NOMO-1 treated with dmso at 0.1 percent for 144 hours (cell line): ENCODE measurements around the gene SMC6.

Experiments
- DNase-seq: peaks from one replicate; lab custom pipeline; 2025; ENCODE audit not compliant: unreplicated experiment; lab: John Stamatoyannopoulos, UW

Gene SMC6

DNA sequence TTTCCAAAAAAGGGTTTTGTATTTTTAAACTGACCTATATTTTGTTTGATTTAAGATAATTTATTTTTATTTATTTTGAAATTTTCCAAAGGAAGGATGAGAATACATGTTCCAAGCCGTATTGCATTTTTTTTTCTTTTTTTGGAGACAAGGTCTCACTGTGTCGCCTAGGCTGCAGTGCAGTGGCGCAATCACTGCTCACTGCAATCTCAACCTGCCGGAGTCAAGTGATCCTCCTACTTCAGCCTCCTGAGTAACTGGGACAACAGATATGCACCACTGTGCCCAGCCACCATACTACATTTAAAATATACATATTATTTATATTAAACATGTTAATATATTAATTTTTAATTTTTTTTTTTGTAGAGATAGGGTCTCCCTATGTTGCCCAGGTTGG is 15.3 kb upstream of the SMC6 start:
- DNase-seq, result no peak

DNA sequence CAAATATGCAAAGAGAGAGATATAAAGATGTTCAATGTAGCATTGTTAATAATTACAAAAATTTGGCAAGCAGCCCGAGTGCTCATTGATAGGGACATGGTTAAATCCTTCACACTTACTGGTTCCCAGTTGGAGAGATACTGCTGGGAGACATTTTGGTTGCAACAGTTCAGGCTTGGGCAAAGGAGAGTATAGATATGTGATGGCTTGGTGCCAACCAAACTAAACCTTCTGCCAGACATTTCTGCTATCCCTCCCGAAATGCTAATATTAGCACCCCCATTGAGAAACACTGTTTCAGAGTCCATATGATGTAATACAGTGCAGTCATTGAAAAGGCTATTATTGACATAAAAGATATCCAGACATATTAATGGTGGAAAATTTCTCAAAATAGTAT is 11.8 kb upstream of the SMC6 start:
- no peak for DNase-seq

DNA sequence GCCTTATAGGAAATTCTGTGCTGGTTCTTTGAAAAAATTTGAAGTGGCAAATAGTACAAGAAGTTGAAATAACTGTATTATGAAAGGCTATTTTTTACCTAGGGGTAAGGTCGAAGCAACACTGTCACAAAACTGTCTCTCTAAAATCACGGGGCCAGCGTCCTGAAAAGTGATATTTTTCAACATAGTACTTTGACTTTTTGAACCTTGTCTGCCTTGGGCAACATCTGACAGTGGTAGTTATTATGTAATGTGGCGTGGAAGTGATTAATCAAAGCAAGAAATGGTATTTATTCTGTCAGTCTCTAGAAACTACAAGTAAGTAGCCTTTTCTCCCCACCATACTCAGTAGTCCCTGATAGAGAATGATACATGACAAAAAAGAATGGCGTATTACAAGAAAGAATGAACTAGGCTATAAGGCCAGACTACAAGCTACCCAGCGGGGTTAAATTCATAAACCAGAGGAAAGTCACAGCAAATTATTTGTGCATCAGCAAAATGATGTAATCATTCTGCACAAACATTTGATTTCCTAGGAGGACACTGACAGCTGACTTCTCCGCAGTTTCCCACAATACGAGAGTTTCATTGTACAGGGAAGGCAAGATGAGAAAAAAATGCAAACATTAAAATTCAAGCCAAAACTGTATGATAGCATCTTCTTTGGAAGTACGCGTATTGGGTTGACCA is 10.2 kb upstream of the SMC6 start:
- no peak for DNase-seq

DNA sequence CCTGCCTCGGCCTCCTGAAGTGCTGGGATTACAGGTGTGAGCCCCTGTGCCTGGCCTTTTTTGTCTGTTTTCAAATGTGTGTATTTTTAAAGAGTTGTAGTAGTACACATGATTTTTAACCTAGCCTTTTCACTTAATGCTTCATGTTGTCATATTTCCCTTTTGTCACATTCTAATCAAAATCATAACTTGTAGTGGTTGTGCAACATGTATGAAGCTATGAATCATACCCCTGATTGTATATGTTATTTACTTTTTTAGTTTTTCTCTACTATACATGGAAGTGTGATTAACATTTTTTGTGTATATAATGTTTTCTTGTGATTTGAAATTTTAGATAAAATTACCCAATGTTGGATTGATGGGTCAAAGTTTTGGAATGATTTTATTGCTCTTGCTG is 8.8 kb upstream of the SMC6 start:
- no peak for DNase-seq

DNA sequence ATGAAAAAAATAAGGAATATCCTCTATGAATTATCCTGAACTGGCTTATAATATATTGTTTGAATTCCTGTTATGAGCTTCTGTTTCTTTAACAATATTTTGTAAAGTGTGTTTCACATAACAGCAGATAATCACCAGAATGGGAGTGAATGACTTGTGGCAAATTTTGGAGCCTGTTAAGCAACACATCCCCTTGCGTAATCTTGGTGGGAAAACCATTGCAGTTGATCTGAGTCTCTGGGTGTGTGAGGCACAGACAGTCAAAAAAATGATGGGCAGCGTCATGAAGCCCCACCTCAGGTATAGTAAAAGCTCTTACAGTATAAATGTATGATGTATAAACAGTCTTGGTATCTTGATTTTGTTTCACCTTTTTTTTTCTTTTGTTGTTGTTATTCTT is 6.2 kb upstream of the SMC6 start:
- peak; percentile 32 for DNase-seq

DNA sequence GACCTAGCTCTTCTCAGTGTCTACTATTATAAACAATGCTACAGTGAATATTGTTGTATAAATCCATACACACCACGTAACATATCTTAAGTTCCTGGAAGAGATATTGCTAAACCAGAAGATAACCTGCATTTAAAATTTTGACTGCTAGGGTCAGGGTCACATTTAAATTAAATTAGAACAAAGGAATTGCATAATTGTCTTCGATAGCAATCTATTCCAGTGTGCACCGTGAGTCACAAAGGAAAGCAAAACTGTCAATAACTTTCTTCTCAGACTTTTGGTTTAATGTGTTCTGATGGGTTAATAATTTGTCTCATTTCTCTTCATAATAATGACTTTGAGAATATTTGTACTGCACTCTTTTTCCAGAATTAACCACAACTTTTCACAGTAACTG is 4.5 kb upstream of the SMC6 start:
- no peak for DNase-seq

DNA sequence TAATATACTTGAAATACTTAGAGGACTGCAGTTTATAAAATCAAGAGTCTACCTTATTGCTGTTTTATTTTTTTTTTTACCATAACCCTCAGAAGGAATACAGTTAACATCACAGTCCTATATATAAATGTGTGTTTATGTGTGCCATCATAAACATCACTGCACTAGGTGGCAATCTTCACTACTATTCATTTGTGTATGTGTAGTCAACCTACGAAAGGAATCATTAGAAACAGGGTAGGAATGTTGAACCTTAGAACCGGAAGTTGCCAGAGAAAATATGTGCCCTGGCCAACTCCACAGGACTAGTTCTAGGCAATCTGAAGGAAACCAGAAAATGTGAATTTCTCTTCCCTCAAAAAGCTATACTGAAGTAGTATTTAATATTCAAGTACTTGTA is 3.7 kb upstream of the SMC6 start:
- no peak for DNase-seq

DNA sequence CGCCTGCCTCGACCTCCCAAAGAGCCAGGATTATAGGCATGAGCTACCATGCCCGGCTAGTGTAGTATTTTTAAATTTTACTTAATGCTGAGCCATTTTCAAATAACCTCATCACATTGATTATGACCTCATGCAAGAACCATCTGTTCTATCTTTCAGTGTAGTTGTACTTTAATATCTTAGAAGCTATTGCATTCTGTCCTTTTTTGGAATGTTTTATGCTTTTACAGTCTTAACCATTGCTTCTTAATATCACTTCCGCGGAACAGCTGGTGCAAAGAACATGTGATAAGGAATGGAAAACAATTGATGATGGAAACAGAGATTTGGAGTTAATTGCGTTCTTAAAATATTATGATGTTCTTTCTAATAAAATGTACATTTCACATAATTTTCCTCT is 3.1 kb upstream of the SMC6 start:
- DNase-seq, result no peak

DNA sequence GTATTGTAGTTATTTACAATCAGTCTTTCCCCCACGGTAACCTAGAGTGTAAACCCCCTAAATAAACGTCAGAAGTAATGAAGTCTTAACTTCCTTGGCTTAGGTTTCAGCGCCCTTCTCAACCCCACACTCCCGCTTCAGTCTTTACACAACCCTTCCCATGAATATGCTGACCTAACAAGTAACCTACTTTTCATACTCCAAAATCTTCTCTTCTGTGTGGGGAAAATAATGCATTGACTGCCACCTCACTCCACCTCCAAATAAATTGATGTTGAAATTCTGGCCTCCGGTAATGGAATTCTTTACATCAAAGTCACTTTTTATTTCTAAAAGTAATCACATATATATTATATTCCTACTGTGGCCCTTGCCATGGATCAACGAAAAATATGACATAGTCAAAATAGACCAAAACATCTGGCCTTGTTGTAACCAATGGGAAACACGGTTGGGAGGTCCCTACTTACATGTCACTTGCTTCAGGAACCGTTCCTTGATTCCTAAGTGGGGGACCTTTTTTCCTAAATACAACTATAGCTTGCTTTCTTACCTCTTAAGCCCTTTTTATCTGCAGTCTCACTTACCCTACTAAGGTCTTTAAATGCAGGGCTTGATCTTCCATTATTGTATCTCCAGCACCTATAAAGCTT is 1.3 kb upstream of the SMC6 start:
- DNase-seq, result no peak

DNA sequence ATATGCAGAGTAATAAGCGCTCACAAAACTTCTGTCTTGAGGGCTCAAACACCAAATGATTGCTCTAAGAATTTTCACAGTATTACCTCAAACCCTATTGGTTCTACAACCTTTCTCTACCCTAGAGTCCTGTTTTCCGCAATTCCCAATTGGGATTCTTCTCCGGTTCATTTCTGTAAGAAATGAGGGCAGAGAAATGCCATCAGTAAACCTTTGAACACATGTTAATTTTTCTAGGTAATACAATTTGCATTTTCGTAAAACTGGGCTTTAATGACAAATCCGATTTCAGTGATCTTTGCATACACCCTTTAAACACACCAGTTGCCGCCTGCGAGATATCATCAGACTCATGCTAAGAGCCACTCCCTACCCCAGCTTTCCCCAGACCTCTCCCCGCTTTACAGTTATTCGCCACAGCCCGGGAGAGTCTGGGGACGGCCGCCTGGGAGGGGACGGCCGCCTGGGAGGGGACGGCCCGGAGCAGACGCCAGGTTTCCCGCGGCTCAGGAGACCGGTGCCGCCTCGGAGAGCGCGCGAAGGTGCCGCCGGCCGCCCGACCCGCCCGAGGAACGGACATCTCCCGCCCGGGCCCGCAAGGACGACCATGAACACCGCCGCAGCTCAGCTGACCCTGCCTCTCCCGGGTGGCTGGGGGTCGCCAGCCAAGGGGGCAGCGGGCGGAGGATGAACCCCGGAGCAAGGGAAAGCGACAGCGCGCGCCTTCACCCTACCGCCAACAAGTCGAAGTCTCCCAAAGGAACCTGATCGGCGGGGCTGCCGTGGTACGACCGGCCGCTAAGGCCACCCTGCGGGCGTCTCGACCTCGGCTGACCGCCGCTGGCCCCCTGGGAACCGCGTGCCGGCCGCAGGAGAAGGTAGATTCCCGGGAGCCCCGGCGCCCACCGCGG is 463 bp downstream of the SMC6 start:
- DNase-seq, result no peak

DNA sequence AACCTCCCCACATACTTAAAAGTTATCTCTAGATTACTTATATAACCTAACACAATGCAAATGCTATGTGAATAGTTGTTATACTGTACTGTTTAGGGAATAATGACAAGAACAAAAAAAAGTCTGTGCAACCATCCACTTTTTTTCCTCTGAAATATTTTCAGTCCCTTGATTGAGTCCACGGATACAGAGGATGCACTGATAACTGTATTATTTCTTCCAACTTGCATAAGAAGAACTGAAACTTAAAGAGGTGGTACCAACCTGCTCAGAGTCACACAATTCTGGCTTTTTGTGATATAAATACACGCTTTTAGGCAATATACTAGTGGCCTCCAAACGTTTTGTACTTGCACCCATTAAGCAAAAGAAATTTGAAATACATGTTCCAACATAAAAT is 1.4 kb downstream of the SMC6 start:
- no peak for DNase-seq

DNA sequence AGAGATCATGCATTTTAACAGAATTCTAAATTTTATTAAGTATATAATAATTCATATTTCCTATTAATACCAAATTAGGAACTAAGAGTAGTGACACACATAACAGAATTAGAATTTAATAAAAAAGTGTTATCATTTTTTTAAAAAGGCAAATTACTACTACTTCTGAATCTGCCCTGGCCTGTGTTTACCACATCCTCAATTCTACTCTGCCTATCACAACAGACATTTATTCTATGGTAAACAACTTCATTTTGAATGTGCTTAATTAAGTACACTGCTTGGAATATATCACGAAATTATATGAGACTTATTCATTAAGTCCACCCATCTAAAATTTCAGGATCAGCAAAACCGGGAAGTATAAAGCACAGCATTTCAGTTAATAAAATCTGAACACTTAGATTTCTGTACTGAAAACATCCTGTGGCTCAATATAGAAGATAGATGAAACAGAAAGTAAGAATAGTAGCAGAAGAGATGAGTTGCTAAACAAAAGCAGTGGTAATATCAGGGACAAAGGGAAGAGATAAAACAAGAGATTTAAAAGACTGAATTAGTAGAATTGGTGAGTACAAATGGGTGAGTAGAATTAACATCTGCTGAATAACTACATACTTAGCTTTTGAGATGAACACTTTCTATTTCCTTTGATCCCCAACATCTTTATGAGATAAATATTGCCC is 3.7 kb downstream of the SMC6 start:
- no peak for DNase-seq

DNA sequence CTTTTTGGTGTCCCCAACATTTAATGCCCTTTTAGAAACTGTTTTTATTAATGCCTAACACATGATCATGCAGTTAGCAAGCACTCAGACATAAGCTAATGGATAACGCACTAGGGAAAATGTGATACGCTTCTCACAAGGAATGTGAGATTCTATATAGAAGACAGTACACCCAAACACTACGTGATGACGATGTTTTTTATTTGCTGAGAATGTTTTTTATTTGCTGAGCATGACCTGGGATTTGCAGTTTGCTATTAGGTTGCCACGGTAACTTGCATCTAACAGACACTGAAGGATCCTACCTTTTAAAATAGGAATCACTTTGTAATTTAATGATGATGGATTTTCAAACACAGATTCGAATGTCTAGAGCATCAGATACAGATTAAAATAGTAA is 4.9 kb downstream of the SMC6 start:
- DNase-seq, result no peak

DNA sequence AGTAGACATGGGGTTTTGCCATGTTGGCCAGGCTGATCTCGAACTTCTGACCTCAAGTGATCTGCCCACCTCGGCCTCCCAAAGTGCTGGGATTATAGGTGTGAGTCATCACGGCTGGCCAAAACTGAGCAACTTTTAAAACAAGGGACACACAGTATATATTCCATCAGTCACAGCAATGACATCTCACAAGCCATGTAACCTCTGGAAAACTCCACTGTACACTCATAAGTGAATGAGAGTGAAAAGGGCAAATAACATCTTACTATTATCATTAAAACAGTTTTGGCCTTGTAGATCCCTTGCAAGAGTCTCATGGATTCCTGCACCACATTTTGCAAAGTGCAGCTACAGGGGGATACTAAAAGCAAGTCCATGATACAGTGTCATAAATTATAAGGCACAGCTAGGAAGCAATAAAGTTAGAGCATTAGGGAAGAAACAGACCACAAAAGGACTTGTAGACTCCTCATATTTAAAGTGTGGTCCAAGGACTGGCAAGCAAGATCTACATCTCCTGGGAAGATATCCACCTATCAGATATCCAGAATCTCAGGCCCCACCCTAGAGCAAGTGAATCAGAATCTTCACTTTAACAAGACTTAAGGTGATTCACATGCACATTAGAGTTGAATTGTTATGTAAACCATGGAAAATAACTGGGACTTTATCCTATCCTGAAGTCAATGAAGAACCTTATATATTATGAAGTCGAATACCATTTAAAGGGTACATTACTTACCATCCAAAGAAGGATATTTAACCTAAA is 5.7 kb downstream of the SMC6 start:
- no peak for DNase-seq

DNA sequence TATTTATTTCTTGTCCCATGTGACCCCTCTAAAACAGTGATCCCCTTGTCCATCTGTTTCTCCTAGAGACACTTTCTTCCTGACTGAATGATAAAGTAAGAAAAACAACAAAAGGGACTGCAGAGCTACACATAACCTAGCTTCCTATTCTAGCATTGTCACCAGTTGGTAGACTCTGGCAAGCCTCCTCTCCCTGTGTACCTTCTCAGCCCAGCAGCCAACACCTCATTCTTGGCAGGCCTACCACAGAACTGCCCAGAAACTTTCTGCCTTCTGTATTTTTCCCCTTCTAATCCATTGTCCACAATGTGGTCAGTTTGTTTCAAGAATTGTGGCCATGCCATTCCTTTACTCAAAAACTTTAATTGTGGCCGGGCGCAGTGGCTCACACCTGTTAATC is 13.4 kb downstream of the SMC6 start:
- no peak for DNase-seq

DNA sequence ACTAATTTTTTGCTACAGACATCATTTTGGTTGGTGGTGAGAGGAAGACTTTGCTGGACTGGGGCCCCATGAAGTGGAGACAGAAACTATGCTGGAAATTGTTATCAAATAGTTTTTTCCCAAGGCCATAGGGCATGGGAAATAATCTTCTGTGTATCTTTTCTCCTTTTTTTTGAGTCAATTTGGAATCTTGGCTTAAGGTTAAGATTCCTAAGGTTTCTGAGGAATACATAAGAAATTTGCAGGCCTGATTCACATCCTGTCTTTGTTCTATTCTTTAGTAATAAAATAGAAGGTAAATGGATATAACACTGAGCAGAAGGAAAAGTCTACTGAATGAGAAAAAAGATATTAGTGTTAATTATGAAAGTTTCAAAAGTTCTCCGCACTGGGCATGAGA is 16.6 kb downstream of the SMC6 start:
- no peak for DNase-seq

DNA sequence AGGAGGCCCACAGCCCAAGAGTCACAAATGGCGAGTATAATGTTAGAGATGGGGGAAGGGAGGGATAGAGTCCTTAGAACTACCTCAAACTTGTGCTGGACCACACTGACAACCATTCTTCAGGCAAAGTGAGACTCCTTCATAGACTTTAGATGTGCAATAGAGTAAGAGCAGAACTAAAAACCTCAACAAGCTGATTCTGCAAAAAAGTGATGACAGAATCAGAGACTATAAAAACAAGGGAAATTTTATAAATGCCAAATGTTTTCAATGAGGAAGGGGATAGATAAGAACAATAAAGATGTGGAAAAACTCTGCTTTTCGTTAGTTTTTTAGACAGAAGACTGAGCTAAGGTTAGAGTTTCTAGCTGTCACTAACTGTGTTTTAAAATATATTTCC is 17.7 kb downstream of the SMC6 start:
- no peak for DNase-seq

DNA sequence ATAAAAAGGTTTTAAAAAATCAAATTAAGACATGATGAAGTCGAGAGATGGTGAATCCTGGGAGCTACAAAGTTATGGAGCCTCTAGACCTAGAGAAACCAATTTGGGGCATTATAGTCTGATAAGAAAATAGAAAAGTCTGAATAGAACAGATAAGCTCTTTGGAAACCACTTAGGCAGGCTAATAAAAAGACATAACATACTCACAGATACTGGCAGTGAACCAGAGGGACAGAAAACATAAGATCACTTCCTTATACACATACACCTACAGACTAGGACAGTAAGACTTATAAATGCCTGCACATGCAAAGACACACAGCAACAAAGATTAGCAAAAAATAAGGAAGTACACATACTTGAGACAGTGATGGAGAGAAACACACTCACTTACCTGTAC is 20.0 kb downstream of the SMC6 start:
- DNase-seq, result no peak

DNA sequence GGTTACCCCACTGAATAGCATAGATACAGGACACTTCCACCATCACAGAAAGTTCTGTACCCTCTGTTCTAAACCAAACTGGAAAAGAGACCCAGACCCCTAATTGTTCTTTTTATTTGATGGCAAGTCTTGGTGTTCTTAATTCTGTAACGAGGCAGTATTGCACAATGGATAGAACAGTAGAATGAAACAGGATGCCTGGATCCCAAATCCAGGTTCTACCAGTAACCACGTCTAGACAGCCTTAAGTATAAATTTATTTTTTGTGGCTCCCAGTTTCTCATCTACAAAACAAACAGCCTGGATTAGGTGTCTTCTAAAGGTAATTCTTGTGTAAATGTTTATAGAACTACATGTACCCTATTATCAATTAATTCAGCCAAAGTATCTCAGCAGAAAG is 23.7 kb downstream of the SMC6 start:
- DNase-seq, result no peak

DNA sequence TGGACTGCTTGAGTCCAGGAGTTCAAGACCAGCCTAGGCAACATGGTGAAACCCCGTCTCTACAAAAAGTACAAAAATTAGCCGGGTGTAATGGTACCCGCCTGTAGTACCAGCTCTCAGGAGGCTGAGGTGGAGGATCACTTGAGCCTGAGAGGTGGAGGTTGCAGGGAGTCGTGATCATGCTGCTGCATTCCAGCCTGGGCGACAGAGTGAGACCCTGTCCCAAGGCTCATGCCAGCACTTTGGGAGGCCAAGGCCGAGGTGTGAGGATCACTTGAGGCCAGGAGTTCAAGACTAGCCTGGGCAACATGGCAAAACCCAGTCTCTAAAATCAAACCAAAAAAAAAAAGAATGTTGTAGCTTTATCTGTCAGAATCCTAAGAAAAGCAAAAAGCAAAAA is 25.4 kb downstream of the SMC6 start:
- DNase-seq, result no peak
